ENCODE data around the gene SMAD6. TPM values are rescaled to one million over a fixed set of nuclear protein-coding genes. Genes with fewer than 3 reads are reported as not detected.
A peak's percentile ranks its signal among the peaks of the same experiment; 100 is the strongest.

SMAD6 gene
- total RNA-seq, 6 experiments from 2014 or later: 10.5 to 17.2 (median 12.3) TPM

DNA sequence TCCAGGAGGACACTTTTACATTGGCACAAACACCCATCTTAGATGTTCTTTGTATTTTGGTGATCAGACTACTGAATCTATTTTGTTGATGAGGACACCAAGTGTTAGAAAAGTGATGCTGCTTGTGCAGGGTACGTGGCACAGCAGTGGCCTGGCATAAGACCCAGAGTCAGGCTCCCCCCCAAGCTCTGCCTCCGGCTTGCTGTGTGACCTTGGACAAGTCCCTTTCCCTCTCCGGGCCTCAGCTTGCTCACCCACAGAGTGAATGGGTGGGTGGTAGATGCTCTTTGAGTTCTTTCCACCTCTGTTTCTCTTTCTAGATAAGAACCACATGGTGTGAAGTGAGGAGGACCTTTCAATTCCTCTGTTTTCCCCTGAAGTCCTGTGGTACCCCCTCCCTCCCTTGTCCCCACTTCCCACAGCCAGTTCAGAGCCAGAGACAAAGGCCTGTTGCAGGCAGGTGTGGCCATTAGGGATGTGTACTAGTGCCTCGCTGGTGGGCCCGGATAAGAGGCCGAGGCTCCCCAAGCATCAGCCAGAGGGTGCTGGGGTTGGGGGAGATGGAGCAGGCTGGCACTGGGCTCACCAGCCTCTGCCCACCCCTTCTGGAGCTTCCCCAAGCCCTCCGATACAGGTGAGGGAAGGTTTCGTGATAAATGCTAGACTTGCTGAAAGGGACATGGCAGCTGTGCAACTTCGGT lies 43.6 kb downstream of the SMAD6 start:
- Histone ChIP-seq H3K36me3 (no peaks in the 10 kb centered on the region), H3K9me3 (no peaks in the 10 kb centered on the region), H3K4me1 (peaks cover 0 to 10% (median 4%) of the 10 kb centered on the region in 4 donors), H3K4me3 (no peak overlapping the region), H3K27me3 (no peaks in the 10 kb centered on the region), H3K27ac (no peak overlapping the region)
- ATAC-seq (no peak), DNase-seq (peak in 2 of 3 donors; percentile 9 to 47)
- TF ChIP-seq POLR2A (IDR thresholded peaks at IDR 0.05): no peak
- TF ChIP-seq, protein P1, sequence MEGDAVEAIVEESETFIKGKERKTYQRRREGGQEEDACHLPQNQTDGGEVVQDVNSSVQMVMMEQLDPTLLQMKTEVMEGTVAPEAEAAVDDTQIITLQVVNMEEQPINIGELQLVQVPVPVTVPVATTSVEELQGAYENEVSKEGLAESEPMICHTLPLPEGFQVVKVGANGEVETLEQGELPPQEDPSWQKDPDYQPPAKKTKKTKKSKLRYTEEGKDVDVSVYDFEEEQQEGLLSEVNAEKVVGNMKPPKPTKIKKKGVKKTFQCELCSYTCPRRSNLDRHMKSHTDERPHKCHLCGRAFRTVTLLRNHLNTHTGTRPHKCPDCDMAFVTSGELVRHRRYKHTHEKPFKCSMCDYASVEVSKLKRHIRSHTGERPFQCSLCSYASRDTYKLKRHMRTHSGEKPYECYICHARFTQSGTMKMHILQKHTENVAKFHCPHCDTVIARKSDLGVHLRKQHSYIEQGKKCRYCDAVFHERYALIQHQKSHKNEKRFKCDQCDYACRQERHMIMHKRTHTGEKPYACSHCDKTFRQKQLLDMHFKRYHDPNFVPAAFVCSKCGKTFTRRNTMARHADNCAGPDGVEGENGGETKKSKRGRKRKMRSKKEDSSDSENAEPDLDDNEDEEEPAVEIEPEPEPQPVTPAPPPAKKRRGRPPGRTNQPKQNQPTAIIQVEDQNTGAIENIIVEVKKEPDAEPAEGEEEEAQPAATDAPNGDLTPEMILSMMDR (IDR thresholded peaks at IDR 0.05): no peak
- 80% methylated on average over 8 of the region's 9 CpGs for WGBS (ENCODE audit: insufficient coverage, low coverage, low lambda C conversion rate, missing lambda C conversion rate)
- intact Hi-C loops (cut with DNase I): no loop called here

- Histone ChIP-seq H3K4me3 (no peak overlapping the region), H3K27ac (no peak overlapping the region), H3K27me3 (no peaks in the 10 kb centered on the region), H3K9me3 (no peaks in the 10 kb centered on the region), H3K4me1 (peaks cover 0 to 10% (median 4%) of the 10 kb centered on the region in 4 donors), H3K36me3 (no peaks in the 10 kb centered on the region)
- TF ChIP-seq, protein P1 (IDR thresholded peaks at IDR 0.05): no peak
- TF ChIP-seq POLR2A (IDR thresholded peaks at IDR 0.05): no peak
- peak in 3 of 4 donors; percentile 6 to 48 (median 17) for ATAC-seq
- intact Hi-C loops (cut with DNase I): no loop called here
- DNase-seq: peak in 2 of 3 donors; percentile 33 to 45
- WGBS (ENCODE audit: insufficient coverage, low coverage, low lambda C conversion rate, missing lambda C conversion rate): no CpG with 5 or more reads among the region's 5 CpGs
Observed at GRCh38 chr15:66746231-66746605, 44.2 kb downstream of the SMAD6 start.

- peak in 2 of 3 donors; percentile 6 to 40 for DNase-seq
- 100% methylated on average over 2 of the region's 8 CpGs for WGBS (ENCODE audit: insufficient coverage, low coverage, low lambda C conversion rate, missing lambda C conversion rate)
Observed at GRCh38 chr15:66747223-66747622, 45.2 kb downstream of the SMAD6 start.

DNA sequence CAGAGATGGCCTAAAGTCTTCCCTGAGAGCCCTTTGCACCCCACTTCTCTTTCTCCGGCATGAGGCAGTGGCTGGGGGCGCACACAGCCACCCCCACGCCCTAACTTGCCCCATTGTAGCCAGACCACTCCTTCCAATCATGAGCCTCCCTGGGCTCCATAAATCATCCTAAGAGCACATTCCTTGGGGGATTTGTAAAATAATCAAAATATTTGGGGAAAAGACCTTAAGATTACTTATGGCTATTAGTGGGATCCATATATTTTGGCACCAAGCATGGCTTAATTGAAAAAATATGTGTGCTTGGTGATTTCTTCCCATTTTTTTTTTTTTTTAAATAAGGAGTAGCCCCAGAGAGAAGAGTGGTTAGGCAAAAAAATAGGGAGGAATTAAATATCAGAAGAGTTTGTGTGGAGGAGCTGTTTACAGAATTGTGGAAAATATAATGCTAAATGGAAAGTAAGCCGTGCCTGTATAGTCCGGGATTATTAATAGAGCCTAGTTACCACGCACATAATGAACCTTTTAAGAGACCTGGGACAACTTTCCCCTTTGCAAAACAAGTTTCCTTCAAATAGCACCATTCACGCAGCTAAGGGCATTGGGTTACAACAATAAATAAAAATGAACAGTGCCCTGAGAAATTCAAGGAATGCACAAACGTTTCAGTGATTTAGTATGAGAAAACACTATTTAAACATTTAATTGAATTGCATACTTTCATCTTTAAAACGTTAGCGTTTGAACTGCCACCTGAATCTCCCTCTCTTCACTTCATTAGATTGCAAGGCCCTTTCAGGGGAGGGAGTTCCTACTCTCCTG lies 46.1 kb downstream of the SMAD6 start:
- Histone ChIP-seq H3K27ac (no peak overlapping the region), H3K36me3 (no peaks in the 10 kb centered on the region), H3K27me3 (no peaks in the 10 kb centered on the region), H3K4me3 (no peak overlapping the region), H3K9me3 (no peaks in the 10 kb centered on the region), H3K4me1 (peaks cover 0 to 10% (median 4%) of the 10 kb centered on the region in 4 donors)
- no peak for TF ChIP-seq POLR2A (IDR thresholded peaks at IDR 0.05)
- TF ChIP-seq, protein P1 (IDR thresholded peaks at IDR 0.05): no peak
- WGBS (ENCODE audit: insufficient coverage, low coverage, low lambda C conversion rate, missing lambda C conversion rate): 60% methylated on average over 9 of the region's 10 CpGs
- DNase-seq (peak in 1 of 3 donors; percentile 8), ATAC-seq (no peak)
- intact Hi-C loops (cut with DNase I): no loop called here

More at GRCh38 chr15:66747223-66747622, 45.2 kb downstream of the SMAD6 start:
- no peak overlapping the region for H3K27ac ChIP-seq
- H3K4me3 ChIP-seq: no peak overlapping the region
- ATAC-seq: no peak
- no peaks in the 10 kb centered on the region for H3K9me3 ChIP-seq
- intact Hi-C loops (cut with DNase I): no loop called here
- no peaks in the 10 kb centered on the region for H3K36me3 ChIP-seq
- no peaks in the 10 kb centered on the region for H3K27me3 ChIP-seq
- no peak for TF ChIP-seq POLR2A (IDR thresholded peaks at IDR 0.05)
- TF ChIP-seq, protein P1 (IDR thresholded peaks at IDR 0.05): no peak
- H3K4me1 ChIP-seq: peaks cover 0 to 10% (median 4%) of the 10 kb centered on the region in 4 donors

Measured in right lobe of liver (tissue), 6 donors.